IPS DF 6.9 (cell line): ENCODE results near the gene TBL1X.

ENCODE experiments used
- DNase-seq: peaks from one replicate; pipeline ENCODE4 v3.0.0-alpha.2; 2013; ENCODE audit warnings: low read depth, low spot score
- H3K27ac ChIP-seq: one replicate; pipeline ENCODE4 v1.5.1; 2013; ENCODE audit warnings: low read length, control low read depth
- H3K27me3 ChIP-seq: 2 replicates; pipeline ENCODE4 v1.6.1; 2013; ENCODE audit warnings: mild to moderate bottlenecking, low read length; ENCODE audit not compliant: control insufficient read depth, insufficient read depth
- H3K36me3 ChIP-seq: 2 replicates; pipeline ENCODE4 v1.6.1; 2013; ENCODE audit warnings: low read length; ENCODE audit not compliant: control insufficient read depth, insufficient read depth
- H3K4me1 ChIP-seq: 2 replicates; pipeline ENCODE4 v1.6.1; 2013; ENCODE audit warnings: low read length; ENCODE audit not compliant: control insufficient read depth, insufficient read depth
- H3K4me3 ChIP-seq: 2 replicates; pipeline ENCODE4 v1.5.1; 2013; ENCODE audit warnings: mild to moderate bottlenecking, low read length
- H3K9me3 ChIP-seq: 2 replicates; pipeline ENCODE4 v1.6.1; 2013; ENCODE audit warnings: low read length, inconsistent platforms; ENCODE audit not compliant: control insufficient read depth, insufficient read depth
- WGBS: extraction: QIAGEN DNeasy Blood & Tissue Kit; methylation state at CpG from one replicate; pipeline ENCODE4 v1.1.7; 2013; ENCODE audit warnings: mixed read lengths, missing lambda C conversion rate; ENCODE audit not compliant: insufficient read length, insufficient coverage; 5-methylcytosine and 5-hydroxymethylcytosine counted together

Gene TBL1X

DNA sequence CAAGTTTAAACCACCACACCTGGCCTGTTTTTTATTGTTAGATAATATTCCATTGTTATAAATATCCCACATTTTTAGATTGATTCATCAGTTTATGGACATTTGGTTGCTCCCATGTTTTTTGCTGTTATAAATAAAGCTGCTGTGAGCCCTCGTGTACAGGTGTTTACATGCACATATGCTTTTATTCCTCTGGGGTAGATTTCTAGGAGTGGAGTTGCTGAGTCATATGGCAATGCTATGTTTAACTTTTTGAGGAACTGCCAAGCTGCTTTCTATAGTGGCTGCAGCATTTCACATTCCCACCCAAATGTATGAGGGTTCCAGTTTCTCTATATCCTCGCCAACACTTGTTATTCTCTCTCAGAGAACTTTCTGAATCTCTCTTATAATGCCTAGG lies 90.5 kb downstream of the TBL1X start:
- no peak overlapping the region for H3K27ac ChIP-seq
- no peak for DNase-seq
- no peaks in the 10 kb centered on the region for H3K4me1 ChIP-seq
- no peaks in the 10 kb centered on the region for H3K36me3 ChIP-seq
- H3K27me3 ChIP-seq = no peaks in the 10 kb centered on the region
- no peak overlapping the region for H3K4me3 ChIP-seq
- H3K9me3 ChIP-seq = no peaks in the 10 kb centered on the region
- WGBS = no CpG with 5 or more reads among the region's 2 CpGs

DNA sequence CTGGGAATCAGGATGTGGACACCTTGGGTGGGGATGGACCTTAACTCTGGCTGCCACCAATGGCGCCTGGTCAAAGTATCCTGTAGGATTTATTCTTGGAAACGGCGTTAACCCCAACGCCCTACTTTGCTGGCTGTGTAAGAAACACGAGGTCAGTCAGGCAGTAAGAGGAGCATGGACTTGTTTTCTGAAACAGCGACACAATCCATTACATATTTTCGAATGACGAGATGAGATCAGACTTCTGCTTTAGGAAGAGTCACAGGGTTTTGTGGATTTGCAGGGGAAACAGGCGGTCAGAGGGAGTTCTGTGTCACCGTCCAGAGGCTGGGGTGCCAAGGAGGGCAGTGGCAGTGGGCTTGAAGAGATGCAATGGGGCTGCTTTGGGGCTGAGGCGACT lies 92.2 kb downstream of the TBL1X start:
- Histone ChIP-seq H3K27ac (no peak overlapping the region), H3K27me3 (no peaks in the 10 kb centered on the region), H3K4me1 (no peaks in the 10 kb centered on the region), H3K9me3 (no peaks in the 10 kb centered on the region), H3K4me3 (no peak overlapping the region), H3K36me3 (no peaks in the 10 kb centered on the region)
- WGBS = no CpG with 5 or more reads among the region's 11 CpGs
- no peak for DNase-seq

GRCh38 chrX:9557521-9557920 lies 92.7 kb downstream of the TBL1X start:
- no peak for DNase-seq
- Histone ChIP-seq H3K36me3 (no peaks in the 10 kb centered on the region), H3K4me3 (no peak overlapping the region), H3K4me1 (no peaks in the 10 kb centered on the region), H3K9me3 (no peaks in the 10 kb centered on the region), H3K27ac (no peak overlapping the region), H3K27me3 (no peaks in the 10 kb centered on the region)
- WGBS = no CpG with 5 or more reads among the region's 5 CpGs

DNA sequence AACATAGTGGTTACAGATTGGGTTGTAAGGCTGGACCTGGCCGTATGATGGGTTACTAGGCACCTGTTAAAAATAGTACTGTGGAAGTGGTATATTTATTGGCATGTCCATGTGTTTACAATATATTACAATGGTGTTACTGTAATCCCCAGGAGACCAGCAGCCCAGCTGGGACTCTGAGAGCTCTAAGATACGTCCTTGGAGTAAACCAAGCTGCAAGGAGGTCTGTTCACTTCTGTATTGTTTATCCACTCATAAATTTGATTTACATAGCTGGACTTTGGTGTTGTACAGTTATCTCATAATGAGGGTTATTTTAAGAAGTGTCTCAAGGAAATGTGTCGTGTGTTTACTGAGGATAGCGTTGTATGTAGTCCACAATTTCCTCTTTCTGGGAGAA lies 93.8 kb downstream of the TBL1X start:
- WGBS = no CpG with 5 or more reads among the region's 4 CpGs
- DNase-seq = no peak

DNA sequence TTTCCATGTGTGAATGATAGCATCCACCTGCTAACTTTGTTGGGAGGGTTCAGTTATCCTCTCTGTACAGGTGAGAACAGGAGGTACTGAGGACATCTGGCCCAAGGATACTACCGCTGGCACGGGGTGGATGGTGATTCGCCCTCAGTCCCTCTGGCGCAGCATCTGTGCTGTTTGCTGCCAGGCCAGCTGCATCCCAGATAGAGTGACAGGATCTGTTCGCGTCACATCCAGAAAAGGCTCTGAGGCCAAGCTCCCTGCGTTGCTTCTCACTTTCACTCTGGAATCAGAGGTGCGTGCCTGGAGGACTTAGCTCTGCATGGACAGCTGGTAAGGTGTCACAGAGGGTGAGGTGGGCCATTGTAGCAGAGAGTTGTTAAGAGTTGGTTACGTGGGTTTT lies 95.4 kb downstream of the TBL1X start:
- no CpG with 5 or more reads among the region's 9 CpGs for WGBS
- Histone ChIP-seq H3K4me3 (no peak overlapping the region), H3K9me3 (no peaks in the 10 kb centered on the region), H3K36me3 (no peaks in the 10 kb centered on the region), H3K4me1 (no peaks in the 10 kb centered on the region), H3K27me3 (no peaks in the 10 kb centered on the region), H3K27ac (no peak overlapping the region)
- DNase-seq = no peak

More for the DNA sequence above, 93.8 kb downstream of the TBL1X start:
- Histone ChIP-seq H3K9me3 (no peaks in the 10 kb centered on the region), H3K27ac (no peak overlapping the region), H3K4me1 (no peaks in the 10 kb centered on the region), H3K4me3 (no peak overlapping the region), H3K27me3 (no peaks in the 10 kb centered on the region), H3K36me3 (no peaks in the 10 kb centered on the region)

DNA sequence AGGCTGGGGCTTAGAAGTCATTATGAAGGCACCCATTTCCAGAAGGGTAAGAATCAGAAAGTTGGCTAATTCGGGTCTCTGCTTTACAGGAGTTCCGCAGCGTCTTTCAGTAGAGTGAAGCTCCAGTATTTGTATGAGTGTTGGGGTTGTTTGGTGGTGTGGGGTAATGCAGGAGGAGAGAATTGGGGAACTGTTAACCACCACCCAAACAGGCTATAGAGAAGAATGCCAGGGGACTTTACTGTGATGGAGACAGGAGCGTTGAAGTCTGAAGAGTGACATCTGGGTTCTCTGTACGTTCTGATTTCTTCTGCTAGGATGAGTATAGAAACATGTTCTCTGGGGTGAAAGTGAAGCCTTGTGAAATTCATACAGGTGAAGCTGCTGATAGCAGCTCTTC lies 96.3 kb downstream of the TBL1X start:
- no peaks in the 10 kb centered on the region for H3K4me1 ChIP-seq
- no peak overlapping the region for H3K4me3 ChIP-seq
- WGBS = no CpG with 5 or more reads among the region's 5 CpGs

DNA sequence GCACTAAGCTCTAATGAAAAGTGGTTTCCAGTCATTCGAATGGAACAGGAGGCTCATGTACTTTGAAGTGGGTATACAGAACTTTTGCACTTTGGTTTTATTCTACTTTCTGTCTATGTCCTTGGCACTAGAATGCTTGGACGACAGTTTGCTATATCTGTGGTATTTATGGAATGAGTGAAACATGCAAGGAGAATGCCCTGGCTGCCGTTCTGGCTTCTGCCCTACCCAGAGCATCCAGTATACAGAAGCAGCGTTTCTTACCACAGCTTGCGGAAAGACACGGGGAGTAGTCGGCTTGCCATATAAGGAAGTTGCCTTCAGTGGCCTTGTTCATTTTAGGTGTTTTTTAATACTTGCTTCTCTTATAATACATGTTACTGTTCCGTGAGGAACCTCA lies 98.0 kb downstream of the TBL1X start:
- Histone ChIP-seq H3K36me3 (no peaks in the 10 kb centered on the region), H3K4me1 (no peaks in the 10 kb centered on the region), H3K4me3 (no peak overlapping the region), H3K9me3 (no peaks in the 10 kb centered on the region), H3K27me3 (no peaks in the 10 kb centered on the region), H3K27ac (no peak overlapping the region)
- no CpG with 5 or more reads among the region's 8 CpGs for WGBS
- DNase-seq = no peak

More for the DNA sequence above, 96.3 kb downstream of the TBL1X start:
- no peak for DNase-seq
- Histone ChIP-seq H3K27me3 (no peaks in the 10 kb centered on the region), H3K9me3 (no peaks in the 10 kb centered on the region), H3K36me3 (no peaks in the 10 kb centered on the region), H3K27ac (no peak overlapping the region)

- Histone ChIP-seq H3K27ac (no peak overlapping the region), H3K9me3 (no peaks in the 10 kb centered on the region), H3K4me1 (no peaks in the 10 kb centered on the region; the same call in 1 of the 2 replicates), H3K27me3 (no peaks in the 10 kb centered on the region), H3K4me3 (no peak overlapping the region), H3K36me3 (no peaks in the 10 kb centered on the region)
- WGBS = no CpG with 5 or more reads among the region's 6 CpGs
- DNase-seq = no peak
These were observed 101.3 kb downstream of the TBL1X start for GRCh38 chrX:9566150-9566621.

- Histone ChIP-seq H3K9me3 (no peaks in the 10 kb centered on the region), H3K4me1 (peaks cover 4% of the 10 kb centered on the region; the same call in 1 of the 2 replicates), H3K4me3 (no peak overlapping the region), H3K27ac (no peak overlapping the region), H3K27me3 (no peaks in the 10 kb centered on the region), H3K36me3 (no peaks in the 10 kb centered on the region)
- DNase-seq = no peak
- WGBS = no CpG with 5 or more reads among the region's 10 CpGs
These were observed 105.0 kb downstream of the TBL1X start for GRCh38 chrX:9569876-9570301.

DNA sequence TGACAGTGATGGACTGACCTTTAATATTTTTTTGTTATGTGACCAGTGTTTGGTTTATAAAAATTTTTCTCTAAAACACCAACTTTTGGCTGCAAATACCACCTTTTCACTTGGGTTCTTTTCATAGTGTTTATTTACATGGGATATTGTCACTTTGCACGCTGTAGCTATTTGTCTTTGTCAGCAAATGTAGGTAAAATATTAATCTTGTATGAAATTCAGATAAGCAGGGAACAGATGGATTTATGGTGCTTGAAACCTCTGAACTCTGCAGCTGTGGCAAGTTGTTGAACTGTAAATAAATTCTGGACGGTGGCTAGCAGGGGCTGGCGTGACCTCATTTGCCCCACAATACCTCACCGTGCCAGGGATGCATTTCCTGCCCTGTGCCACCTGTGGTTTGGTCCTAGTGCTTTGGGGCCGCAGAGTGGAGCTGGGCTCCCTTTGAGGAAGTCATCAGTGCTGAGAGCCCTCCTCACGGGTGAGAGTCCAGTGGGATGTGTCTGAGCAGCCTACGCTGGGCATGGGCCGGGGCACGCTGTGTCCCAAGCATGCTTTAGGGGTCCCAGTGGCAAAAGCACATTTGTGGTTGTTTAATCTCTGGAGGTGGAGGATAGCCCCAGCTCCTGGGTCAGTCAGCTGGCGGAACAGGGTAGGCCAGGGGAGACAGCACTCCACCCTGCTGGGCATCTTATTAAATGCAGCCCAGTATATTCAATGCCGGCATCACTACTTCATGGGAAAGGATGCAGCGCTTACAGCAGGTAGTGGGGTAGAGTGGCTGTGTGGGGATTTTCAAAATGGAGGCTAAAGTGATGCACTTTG lies 108.6 kb downstream of the TBL1X start:
- H3K4me1 ChIP-seq = peaks cover 4% of the 10 kb centered on the region; the same call in 1 of the 2 replicates
- no CpG with 5 or more reads among the region's 12 CpGs for WGBS
- no peak overlapping the region for H3K27ac ChIP-seq

GRCh38 chrX:9576059-9576458 lies 111.2 kb downstream of the TBL1X start:
- Histone ChIP-seq H3K27me3 (no peaks in the 10 kb centered on the region), H3K36me3 (no peaks in the 10 kb centered on the region), H3K27ac (no peak overlapping the region), H3K4me3 (no peak overlapping the region), H3K9me3 (no peaks in the 10 kb centered on the region), H3K4me1 (peaks cover 4% of the 10 kb centered on the region; the same call in 1 of the 2 replicates)
- WGBS = no CpG with 5 or more reads among the region's 9 CpGs
- DNase-seq = no peak

More for the DNA sequence above, 108.6 kb downstream of the TBL1X start:
- H3K36me3 ChIP-seq = no peaks in the 10 kb centered on the region
- no peaks in the 10 kb centered on the region for H3K9me3 ChIP-seq
- no peaks in the 10 kb centered on the region for H3K27me3 ChIP-seq
- no peak overlapping the region for H3K4me3 ChIP-seq
- DNase-seq = no peak
